GM19193 (cell line): ENCODE results near the gene SLC18A2.

ENCODE experiments used
- POLR2A ChIP-seq: IDR thresholded peaks from 4 replicates; pipeline ENCODE4 v1.6.1; 2011; ENCODE audit not compliant: insufficient read depth, insufficient read length; ENCODE audit errors: extremely low read depth

The SLC18A2 gene

DNA sequence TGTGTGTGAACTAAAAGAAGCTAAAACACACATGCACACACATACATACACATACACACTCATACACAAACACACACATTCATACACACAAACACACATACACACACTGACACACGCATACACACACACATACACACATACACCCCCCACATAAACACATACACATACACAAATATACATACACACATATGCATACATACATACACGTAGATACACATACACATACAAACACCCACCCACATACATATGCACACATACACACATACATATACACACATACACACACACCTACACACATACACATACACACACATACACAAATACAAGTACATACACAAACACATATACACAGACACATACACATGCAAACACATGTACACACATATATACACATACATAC, 28.0 kb downstream of the SLC18A2 start:
- no peak for TF ChIP-seq POLR2A

DNA sequence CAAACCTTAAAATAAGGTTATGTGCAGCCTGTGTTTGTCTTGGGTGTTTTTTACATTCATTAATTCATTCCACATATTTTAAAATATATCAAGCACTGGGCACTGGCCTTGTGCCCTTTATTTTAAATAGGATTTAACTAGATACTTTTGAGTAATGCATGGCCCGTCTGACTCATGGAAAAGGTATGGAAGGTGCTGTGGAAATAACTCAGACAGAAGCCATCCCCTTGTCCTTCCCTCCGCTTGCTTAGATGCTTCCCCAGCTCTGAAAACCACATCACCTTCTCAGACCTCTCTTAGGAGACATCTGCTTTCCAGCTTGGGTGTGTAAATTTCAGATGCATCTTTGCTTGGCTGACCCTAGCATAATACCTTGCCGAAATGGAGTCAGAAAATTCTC, 30.5 kb downstream of the SLC18A2 start:
- no peak for TF ChIP-seq POLR2A

DNA sequence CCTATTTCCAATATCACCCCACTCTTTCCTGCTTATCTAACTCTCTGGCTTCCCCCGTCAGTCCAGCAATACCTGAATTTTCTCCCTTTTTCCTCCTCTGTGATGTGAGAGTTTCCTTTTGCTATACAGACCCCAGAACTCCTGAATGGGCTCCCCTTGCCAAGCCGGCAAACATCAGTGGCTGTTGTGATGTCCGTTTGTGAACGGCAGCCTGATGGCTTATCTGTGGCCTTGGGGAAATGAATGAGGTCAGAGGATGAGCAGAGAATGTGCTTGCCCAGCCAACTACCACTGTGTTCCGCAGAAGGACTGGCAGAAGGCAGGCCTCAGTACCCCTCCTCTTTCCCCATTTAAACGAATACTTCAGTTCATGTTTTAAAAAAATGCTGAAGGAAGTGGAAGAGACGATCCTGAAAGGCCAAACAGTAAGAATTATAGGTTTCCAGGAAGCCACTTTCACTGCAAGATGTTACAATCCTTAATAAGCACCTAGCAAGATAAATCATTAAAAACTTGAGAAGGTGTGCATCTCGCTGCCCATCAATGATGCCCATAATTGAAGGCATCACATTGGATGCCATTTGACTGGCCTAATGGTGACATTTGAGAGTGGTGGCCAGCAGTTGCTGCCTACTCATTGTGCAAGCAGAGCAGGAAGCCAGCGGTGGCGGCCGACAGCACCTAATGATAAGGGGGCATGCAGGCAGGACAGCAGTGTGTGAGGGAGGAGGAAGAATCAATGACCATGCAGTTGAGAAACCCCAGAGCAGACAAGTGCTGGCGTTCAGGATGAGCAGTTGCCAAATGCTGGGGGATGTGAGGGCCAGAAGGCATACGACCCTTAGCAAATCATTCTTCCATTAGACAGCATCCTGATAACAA, 31.5 kb downstream of the SLC18A2 start:
- TF ChIP-seq POLR2A = no peak

DNA sequence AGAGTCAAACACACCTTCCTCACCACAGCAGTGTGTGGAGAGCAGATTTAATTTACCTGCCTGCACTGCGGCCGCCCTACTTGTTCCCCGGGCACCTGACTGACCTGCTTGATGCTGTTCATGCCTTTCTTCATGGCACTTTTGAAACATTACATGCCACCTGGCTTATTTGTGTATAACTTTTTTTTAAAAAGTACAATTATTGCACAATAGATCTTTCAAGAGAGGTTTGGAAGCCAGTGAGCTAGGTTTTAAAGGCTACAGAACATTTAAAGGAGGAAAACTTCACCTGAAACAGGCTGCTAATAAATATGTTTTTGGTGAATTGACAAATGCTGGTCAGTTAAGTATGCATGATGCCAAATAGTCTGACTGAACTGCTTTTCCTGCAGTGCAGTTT, 33.1 kb downstream of the SLC18A2 start:
- no peak for TF ChIP-seq POLR2A

DNA sequence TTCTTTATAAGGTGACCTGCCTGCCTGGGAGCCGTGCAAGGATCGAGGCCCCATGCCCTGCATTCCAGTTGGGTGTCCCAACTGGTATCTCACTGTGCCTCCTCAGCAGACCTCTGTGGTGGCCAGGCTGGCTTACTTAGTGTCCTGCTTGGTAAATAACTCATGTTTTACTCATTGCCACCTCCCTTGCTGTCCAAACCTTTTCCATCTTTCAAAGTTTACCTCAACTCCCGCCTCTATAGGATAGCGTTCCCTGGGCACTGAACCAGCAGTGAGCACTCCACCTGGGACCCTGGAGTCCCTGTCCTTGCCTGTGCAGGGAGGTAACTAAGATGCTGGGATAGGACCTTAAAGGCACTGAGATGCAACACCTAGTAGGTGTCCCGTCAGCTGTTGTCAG, 33.6 kb downstream of the SLC18A2 start:
- TF ChIP-seq POLR2A = no peak

DNA sequence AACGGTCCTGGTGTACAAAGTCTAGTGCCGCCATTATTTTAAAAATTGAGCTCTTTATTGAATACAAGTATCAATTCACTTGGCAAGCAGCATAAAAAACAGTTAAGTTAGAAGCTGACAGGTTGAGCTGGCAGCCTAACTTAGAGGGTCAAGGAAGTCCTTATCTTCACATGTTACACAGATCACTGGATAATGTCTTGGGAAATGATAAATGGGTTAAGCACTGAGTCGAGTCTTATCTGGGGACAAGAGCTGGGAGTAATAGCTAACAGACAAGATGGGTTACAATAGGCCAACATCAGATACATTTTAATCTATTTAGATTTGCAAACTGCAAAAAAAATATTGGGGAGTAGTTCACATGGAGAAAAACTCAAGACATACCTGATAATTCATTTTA, 34.2 kb downstream of the SLC18A2 start:
- TF ChIP-seq POLR2A = no peak

DNA sequence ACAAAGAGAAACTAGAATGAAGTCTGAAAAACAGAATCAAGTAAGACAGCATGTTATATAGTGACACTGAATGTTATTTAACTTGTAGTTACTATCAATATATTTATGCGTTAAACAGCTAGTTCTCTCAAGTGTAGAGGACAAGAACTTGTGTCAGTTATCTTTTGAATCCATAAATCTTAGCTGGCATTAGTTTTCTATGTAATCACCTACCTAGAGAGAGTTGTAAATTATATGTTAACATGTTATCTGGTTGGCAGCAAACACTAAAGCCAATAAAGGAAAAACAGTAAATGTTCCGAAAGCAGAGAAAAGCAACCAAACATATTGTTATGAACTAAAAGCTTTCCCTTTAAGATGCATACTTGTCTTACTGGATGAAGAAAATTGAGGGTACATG, 36.8 kb downstream of the SLC18A2 start:
- no peak for TF ChIP-seq POLR2A

DNA sequence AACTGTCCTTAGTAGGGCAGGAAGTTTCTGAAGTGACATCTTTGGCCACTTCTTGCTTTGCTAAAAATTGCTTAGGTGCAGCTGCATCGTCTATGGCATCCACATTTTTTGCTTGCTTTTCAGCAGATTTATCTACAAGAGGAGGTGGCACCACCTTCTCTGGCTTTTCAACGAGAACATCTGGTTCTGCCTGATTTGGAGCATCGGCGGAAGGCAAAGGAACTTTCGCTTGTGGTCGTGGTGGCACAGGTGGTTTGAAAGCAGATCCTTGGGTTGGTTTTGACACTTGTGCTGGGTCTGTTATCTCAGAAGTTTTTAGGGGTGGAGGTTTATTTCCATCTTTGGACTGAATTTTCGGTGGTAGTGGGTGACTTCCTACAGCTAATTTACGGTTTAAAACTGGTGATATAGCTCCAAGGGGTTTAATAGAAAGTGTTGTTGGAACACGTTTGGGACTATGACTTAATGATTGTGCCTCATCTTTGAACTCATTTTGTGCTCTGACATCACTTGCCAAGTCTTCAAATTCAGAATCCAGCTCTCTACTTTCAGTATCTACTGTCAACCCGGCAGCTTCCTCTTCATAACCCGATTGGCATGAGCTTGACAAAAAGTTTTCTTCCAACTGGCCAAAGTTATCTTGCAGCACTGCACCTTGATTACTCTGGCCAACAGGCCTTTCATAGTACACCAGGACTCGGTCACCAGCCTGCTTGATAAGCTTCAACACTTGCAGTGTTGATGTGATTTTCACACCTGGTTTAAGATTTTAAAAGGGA, 44.0 kb downstream of the SLC18A2 start:
- no peak for TF ChIP-seq POLR2A

DNA sequence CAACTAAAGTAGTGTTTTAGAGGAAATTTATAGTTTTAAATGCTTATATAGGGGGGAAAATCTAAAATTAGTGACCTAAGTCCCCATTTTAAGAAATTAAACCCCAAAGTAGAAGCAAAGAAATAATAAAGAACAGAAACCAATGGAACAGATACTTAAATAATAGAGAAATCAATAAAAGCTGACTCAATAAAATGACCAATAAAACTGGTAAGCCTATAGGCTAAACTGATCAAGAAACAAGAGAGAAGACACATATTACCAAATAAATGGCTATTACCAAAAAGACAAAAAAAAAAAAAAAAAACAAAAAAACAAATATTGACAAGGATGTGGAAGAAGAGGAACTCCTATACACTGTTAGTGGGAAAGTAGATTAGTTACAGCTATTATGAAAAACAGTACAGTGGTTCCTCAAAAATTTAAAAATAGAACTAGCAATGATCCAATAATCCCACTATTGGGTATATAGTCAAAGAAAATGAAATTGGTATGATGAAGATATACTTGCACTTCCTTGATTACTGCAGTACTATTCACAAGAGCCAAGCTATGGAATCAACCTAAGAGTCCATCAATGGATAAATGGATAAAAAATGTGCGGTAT, 53.2 kb downstream of the SLC18A2 start:
- TF ChIP-seq POLR2A = no peak

DNA sequence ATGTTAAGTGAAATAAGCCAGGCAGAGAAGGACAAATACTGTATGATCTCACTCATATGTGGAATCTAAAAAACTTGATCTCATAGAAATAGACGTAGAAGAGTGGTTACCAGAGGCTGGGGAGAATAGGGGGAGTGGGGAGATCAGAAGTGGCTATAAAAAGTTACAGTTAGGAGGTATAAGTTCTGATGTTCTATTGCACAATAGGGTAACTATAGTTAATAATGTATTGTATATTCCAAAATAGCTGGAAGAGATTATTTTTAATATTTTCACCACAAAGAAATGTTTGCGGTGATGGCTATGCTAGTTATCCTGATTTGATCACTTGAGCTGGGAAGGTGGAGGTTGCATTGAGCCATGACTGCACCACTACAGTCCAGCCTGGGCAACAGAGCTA, 53.8 kb downstream of the SLC18A2 start:
- TF ChIP-seq POLR2A = no peak

DNA sequence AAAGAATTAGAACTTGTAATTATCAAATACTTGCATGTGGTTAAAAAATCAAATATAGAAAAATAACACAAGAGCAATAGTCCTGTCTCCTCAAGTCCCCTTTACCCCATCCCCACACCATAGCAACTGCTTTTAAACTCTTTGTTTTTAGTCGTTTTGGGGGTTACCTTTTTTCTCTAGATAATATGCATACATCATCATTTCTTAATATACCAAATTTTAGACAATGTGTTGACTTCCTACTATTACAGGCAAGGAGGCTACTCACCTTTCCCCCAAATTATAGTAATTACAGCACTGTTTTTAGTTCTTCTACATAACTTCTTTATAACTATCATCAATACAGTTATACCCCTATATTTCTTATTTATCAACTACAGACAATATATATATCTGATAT, 57.3 kb downstream of the SLC18A2 start:
- no peak for TF ChIP-seq POLR2A

DNA sequence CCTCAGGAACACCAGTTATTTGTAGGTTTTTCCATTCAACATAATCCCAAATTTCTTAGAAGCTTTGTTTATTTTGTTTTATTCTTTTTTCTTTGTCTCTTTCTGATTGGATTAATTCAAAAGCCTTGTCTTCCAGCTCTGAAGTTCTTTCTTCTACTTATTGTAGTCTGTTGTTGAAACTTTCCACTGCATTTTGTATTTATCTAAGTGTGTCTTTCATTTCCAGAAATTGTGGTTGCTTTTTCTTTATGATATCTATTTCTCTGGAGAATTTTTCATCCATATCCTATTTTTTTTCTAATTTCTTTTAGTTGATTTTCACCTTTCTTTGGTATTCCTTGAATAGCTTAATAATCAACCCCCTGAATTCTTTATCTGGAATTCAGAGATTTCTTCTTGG, 58.5 kb downstream of the SLC18A2 start:
- TF ChIP-seq POLR2A = no peak

DNA sequence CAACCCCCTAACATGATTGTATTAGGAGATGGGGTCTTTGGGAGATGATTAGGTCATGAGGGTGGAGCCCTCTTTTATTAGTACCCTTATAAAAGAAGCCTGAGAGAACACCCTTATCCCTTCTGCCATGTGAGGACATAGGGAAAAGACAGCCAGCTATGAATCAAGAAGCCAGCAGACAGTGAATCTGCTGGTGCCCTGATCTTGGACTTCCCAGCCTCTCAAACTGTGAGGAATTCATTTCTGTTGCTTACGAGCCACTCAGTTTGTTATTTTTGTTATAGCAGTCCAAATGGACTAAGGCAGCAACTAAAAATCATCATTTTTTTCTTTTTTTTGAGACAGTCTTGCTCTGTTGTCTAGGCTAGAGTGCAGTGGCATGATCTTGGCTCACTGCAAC, 59.8 kb downstream of the SLC18A2 start:
- TF ChIP-seq POLR2A = no peak

DNA sequence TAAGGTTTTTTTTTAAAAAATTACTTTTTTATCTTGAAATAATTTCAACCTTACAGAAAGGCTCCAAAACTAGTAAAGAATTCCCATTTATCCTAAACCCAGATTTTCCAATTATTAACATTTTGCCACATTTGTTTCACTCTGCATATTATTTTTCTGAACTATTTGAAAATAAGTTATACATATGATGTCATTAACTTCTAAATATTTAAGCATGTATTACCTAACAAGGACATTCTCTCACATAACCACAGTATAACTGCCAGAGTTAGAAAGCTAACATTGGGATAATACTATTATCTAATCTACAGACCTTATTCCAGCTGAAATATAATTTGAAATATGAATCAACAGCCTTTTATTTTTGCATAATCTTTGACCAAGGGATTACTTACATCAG, 65.8 kb downstream of the SLC18A2 start:
- TF ChIP-seq POLR2A = no peak

DNA sequence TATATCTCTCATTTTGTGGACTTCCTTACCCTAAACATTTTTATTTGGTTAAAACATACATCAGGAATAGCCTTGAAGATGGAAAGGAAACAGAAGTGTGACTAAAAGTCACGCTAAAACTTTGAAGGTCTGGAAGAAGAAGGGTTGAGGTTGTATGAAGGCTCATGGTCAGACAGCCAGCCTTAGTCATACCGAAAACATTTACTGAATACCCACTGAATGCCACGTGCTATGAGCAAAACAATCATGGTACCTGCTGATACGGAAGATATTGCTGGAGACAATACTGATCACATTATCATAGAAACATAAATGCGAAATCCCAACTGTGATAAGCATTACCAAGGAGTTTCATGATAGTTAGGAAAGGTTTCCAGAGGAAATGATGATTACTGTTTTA, 70.3 kb downstream of the SLC18A2 start:
- no peak for TF ChIP-seq POLR2A

DNA sequence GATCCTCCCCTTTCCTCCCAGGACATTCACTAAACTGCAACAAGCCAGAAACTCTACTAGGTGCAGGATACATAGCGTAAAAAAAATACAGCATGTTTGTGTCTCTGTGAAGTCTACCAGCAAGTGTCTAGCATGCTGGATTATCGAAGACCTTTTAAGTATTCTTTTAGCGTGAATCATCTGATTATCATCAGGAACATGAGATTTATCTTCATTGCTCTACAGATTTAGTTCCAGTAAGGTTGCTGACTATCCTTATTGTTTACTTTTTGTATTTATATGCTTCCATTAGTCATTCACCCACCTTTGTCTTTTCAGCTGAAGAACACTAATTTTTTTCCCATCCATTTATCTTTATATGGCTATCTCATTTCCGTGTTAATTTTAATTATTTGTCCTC, 71.5 kb downstream of the SLC18A2 start:
- TF ChIP-seq POLR2A = no peak
